Activated T-cell treated with anti-CD3 and anti-CD28 coated beads, Interleukin-2, amount 50 U/mL, for 72 hours (primary cell): ENCODE measurements around the gene STMN1. TPM values are rescaled to one million over a fixed set of nuclear protein-coding genes. Genes with fewer than 3 reads are reported as not detected.

Experiments
- ATAC-seq, 2 donors: fragments of 150-1000 bp; cut with Tn5 transposase; replicated peaks in 1 of 2; 2 replicates each; pipeline ENCODE4 v1.10.0; 2021; ENCODE audit warnings: moderate library complexity in 2 of 2, mild to moderate bottlenecking in 1 of 2
- DNase-seq, 2 donors: peaks; one replicate each; pipeline ENCODE4 v3.0.0; 2021 to 2022; ENCODE audit warnings: mixed read lengths in 1 of 2
- H3K27ac Mint-ChIP-seq: one replicate; pipeline ENCODE4 v1.8.0; 2022; ENCODE audit warnings: mild to moderate bottlenecking, moderate library complexity, mixed read lengths
- H3K27me3 Mint-ChIP-seq: one replicate; pipeline ENCODE4 v1.8.0; 2022; ENCODE audit warnings: low read depth, mixed read lengths
- H3K36me3 Mint-ChIP-seq, 2 donors: one replicate each; pipeline ENCODE4 v1.8.0; 2022; ENCODE audit warnings: mixed read lengths in 2 of 2, mild to moderate bottlenecking in 1 of 2; ENCODE audit not compliant: insufficient read depth in 2 of 2
- H3K4me1 Mint-ChIP-seq: one replicate; pipeline ENCODE4 v1.8.0; 2022; ENCODE audit warnings: low read depth, mixed read lengths
- H3K4me3 Mint-ChIP-seq, 2 donors: one replicate each; pipeline ENCODE4 v1.8.0; 2022; ENCODE audit warnings: mild to moderate bottlenecking in 2 of 2, mixed read lengths in 2 of 2, moderate library complexity in 2 of 2
- H3K9me3 Mint-ChIP-seq, 2 donors: one replicate each; pipeline ENCODE4 v1.8.0; 2022; ENCODE audit warnings: mixed read lengths in 2 of 2
- total RNA-seq, 2 donors: library from RNA; stranded (reverse); gene quantifications; one replicate each; pipeline ENCODE4 v1.2.3, GENCODE V29; 2022

The STMN1 gene
- total RNA-seq, 2 donors from 2014 or later: 379 to 478 TPM

- Mint-ChIP-seq H3K4me3 (no peak overlapping the region), H3K27me3 (no peaks in the 10 kb centered on the region), H3K9me3 (no peaks in the 10 kb centered on the region), H3K27ac (no peak overlapping the region), H3K4me1 (peaks cover 10% of the 10 kb centered on the region), H3K36me3 (no peaks in the 10 kb centered on the region)
- no peak for ATAC-seq
- DNase-seq: no peak
These were observed 26.1 kb upstream of the STMN1 start for GRCh38 chr1:25932321-25932720.

GRCh38 chr1:25929016-25929415 lies 22.8 kb upstream of the STMN1 start:
- peaks cover under 1% of the 10 kb centered on the region for H3K27me3 Mint-ChIP-seq
- ATAC-seq: no peak

GRCh38 chr1:25927521-25928265 lies 21.5 kb upstream of the STMN1 start:
- Mint-ChIP-seq H3K27me3 (peaks cover 9% of the 10 kb centered on the region), H3K4me1 (peaks cover 9% of the 10 kb centered on the region), H3K27ac (no peak overlapping the region), H3K9me3 (no peaks in the 10 kb centered on the region), H3K4me3 (no peak overlapping the region), H3K36me3 (no peaks in the 10 kb centered on the region)
- ATAC-seq (no peak), DNase-seq (no peak)

More at GRCh38 chr1:25929016-25929415, 22.8 kb upstream of the STMN1 start:
- Mint-ChIP-seq H3K4me3 (no peak overlapping the region), H3K4me1 (peaks cover 8% of the 10 kb centered on the region), H3K27ac (no peak overlapping the region), H3K9me3 (no peaks in the 10 kb centered on the region), H3K36me3 (no peaks in the 10 kb centered on the region)
- no peak for DNase-seq

- H3K27me3 Mint-ChIP-seq: peaks cover 9% of the 10 kb centered on the region
- ATAC-seq (no peak), DNase-seq (no peak)
- H3K4me3 Mint-ChIP-seq: no peak overlapping the region
- no peaks in the 10 kb centered on the region for H3K9me3 Mint-ChIP-seq
- peaks cover 17% of the 10 kb centered on the region for H3K4me1 Mint-ChIP-seq
- no peaks in the 10 kb centered on the region for H3K36me3 Mint-ChIP-seq
- H3K27ac Mint-ChIP-seq: no peak overlapping the region
These were observed 20.7 kb upstream of the STMN1 start for GRCh38 chr1:25926731-25927496.

- H3K9me3 Mint-ChIP-seq: no peaks in the 10 kb centered on the region
- no peak overlapping the region for H3K4me3 Mint-ChIP-seq
- H3K27ac Mint-ChIP-seq: no peak overlapping the region
- peaks cover 25% of the 10 kb centered on the region for H3K4me1 Mint-ChIP-seq
- no peaks in the 10 kb centered on the region for H3K36me3 Mint-ChIP-seq
- ATAC-seq: no peak
- DNase-seq: no peak
- H3K27me3 Mint-ChIP-seq: peaks cover 9% of the 10 kb centered on the region
These were observed 18.2 kb upstream of the STMN1 start for GRCh38 chr1:25924454-25924853.

- no peaks in the 10 kb centered on the region for H3K9me3 Mint-ChIP-seq
- ATAC-seq (peak; percentile 50 to 59), DNase-seq (peak; percentile 21 to 33)
- no peak overlapping the region for H3K27ac Mint-ChIP-seq
- H3K36me3 Mint-ChIP-seq: no peaks in the 10 kb centered on the region
- peak overlapping the region; percentile 80 to 86 for H3K4me3 Mint-ChIP-seq
- peaks cover 33% of the 10 kb centered on the region for H3K4me1 Mint-ChIP-seq
- peaks cover 9% of the 10 kb centered on the region for H3K27me3 Mint-ChIP-seq
These were observed 16.8 kb upstream of the STMN1 start for GRCh38 chr1:25922971-25923552.

GRCh38 chr1:25922056-25922970 lies 16.1 kb upstream of the STMN1 start:
- Mint-ChIP-seq H3K27ac (no peak overlapping the region), H3K27me3 (peaks cover 9% of the 10 kb centered on the region), H3K4me3 (peak overlapping the region; percentile 80 to 86), H3K36me3 (no peaks in the 10 kb centered on the region), H3K4me1 (peaks cover 39% of the 10 kb centered on the region), H3K9me3 (no peaks in the 10 kb centered on the region)
- DNase-seq (peak; percentile 54 to 56), ATAC-seq (peak; percentile 88 to 90)

GRCh38 chr1:25918615-25919014 lies 12.4 kb upstream of the STMN1 start:
- Mint-ChIP-seq H3K4me1 (peaks cover 35% of the 10 kb centered on the region), H3K9me3 (no peaks in the 10 kb centered on the region), H3K27ac (no peak overlapping the region), H3K27me3 (peaks cover 4% of the 10 kb centered on the region), H3K4me3 (no peak overlapping the region), H3K36me3 (no peaks in the 10 kb centered on the region)
- DNase-seq (no peak), ATAC-seq (no peak)

GRCh38 chr1:25917996-25918395 lies 11.8 kb upstream of the STMN1 start:
- peak overlapping the region; percentile 45 to 47 for H3K4me3 Mint-ChIP-seq
- no peak for DNase-seq
- H3K9me3 Mint-ChIP-seq: no peaks in the 10 kb centered on the region
- peaks cover 29% of the 10 kb centered on the region for H3K4me1 Mint-ChIP-seq
- no peaks in the 10 kb centered on the region for H3K27me3 Mint-ChIP-seq
- H3K36me3 Mint-ChIP-seq: no peaks in the 10 kb centered on the region
- ATAC-seq: peak in 1 of 2 donors; percentile 40
- peak overlapping the region; percentile 57 for H3K27ac Mint-ChIP-seq

- Mint-ChIP-seq H3K36me3 (no peaks in the 10 kb centered on the region), H3K4me3 (no peak overlapping the region), H3K4me1 (peaks cover 20% of the 10 kb centered on the region), H3K9me3 (no peaks in the 10 kb centered on the region), H3K27ac (no peak overlapping the region), H3K27me3 (no peaks in the 10 kb centered on the region)
- ATAC-seq: no peak
- no peak for DNase-seq
These were observed 10.2 kb upstream of the STMN1 start for GRCh38 chr1:25916460-25916859.

GRCh38 chr1:25914074-25914995 lies 8.1 kb upstream of the STMN1 start:
- H3K4me3 Mint-ChIP-seq: no peak overlapping the region
- DNase-seq (no peak), ATAC-seq (no peak)
- H3K9me3 Mint-ChIP-seq: no peaks in the 10 kb centered on the region
- no peak overlapping the region for H3K27ac Mint-ChIP-seq
- H3K36me3 Mint-ChIP-seq: no peaks in the 10 kb centered on the region
- peaks cover 14% of the 10 kb centered on the region for H3K4me1 Mint-ChIP-seq
- no peaks in the 10 kb centered on the region for H3K27me3 Mint-ChIP-seq

- Mint-ChIP-seq H3K9me3 (no peaks in the 10 kb centered on the region), H3K4me1 (peaks cover 8% of the 10 kb centered on the region), H3K4me3 (no peak overlapping the region), H3K27ac (no peak overlapping the region), H3K27me3 (no peaks in the 10 kb centered on the region), H3K36me3 (no peaks in the 10 kb centered on the region)
- DNase-seq (no peak), ATAC-seq (no peak)
These were observed 7.0 kb upstream of the STMN1 start for GRCh38 chr1:25913206-25913605.
